ENCODE results near the gene RPL11.

DNA sequence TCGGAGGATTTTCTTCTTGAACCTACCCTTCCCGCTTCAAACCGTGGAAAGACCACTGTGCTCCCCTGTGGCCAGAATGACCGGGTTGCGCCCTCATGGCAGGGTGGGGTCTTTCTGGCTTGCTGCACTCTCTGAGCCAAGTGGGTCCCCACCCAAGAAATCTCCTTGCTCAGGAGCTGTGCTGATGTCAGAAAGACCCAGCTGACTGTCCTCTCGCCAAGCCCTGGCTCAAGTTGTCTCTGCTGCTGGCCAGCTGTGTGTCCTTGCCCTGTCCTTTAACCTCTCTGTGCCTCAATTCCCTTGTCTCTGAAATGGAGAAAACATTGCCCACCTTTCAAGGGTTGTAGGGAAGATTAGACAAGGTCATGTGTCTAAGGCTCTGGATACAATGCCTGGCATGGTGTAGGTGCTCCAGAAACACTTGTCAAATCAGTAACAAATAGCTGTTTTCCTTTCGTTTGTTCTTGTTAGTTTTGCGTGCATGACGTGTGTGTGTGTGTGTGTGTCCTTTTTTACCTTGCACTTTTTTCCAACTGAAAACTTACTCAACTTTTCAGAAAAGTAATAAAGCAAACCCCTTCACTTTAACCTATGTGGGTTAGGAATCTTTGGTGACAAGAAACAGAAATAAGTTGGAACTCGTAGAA, 41.1 kb upstream of the RPL11 start:
- TF ChIP-seq BHLHE40 (IDR thresholded peaks at IDR 0.05; ENCODE audit: low read depth, low read length) = no peak
- TF ChIP-seq POLR2A (IDR thresholded peaks at IDR 0.05; ENCODE audit: low read depth, low read length) = no peak
